Mesenchymal stem cell (in vitro differentiated cells and primary cell): ENCODE measurements around the gene CCT7.
"Not testable (repeated sequence)": the region's sequence is repeated elsewhere in the genome, so short reads cannot be mapped to it uniquely, and the experiment has no call there.

Experiments
- DNase-seq: peaks from one replicate; pipeline ENCODE4 v3.0.0-alpha.2; 2013
- H2AFZ ChIP-seq: one replicate; pipeline ENCODE4 v1.6.1; 2013; ENCODE audit warnings: low read depth, mild to moderate bottlenecking, control low read depth, inconsistent platforms, low read length, moderate library complexity
- H2AK5ac ChIP-seq: 2 replicates; pipeline ENCODE4 v1.6.1; 2013; ENCODE audit warnings: low read length, moderate library complexity, mild to moderate bottlenecking, inconsistent platforms; ENCODE audit not compliant: severe bottlenecking
- H2BK120ac ChIP-seq: one replicate; pipeline ENCODE4 v1.6.1; 2013; ENCODE audit warnings: low read depth, mild to moderate bottlenecking, inconsistent platforms, low read length, moderate library complexity
- H2BK12ac ChIP-seq, 2 experiments: one replicate each; pipeline ENCODE4 v1.6.1; 2013; ENCODE audit warnings: inconsistent platforms in 2 of 2, low read length in 2 of 2, mild to moderate bottlenecking in 2 of 2, moderate library complexity in 2 of 2, control low read depth in 1 of 2
- H2BK15ac ChIP-seq: one replicate; pipeline ENCODE4 v1.6.1; 2013; ENCODE audit warnings: mild to moderate bottlenecking, low read depth, inconsistent platforms; ENCODE audit not compliant: poor library complexity, severe bottlenecking
- H2BK5ac ChIP-seq: 2 replicates; pipeline ENCODE4 v1.6.1; 2013; ENCODE audit warnings: low read depth, mild to moderate bottlenecking, low read length, control low read depth, inconsistent platforms; ENCODE audit not compliant: poor library complexity, severe bottlenecking
- H3K14ac ChIP-seq, 2 experiments: one replicate each; pipeline ENCODE4 v1.6.1; 2013; ENCODE audit warnings: inconsistent platforms in 2 of 2, low read length in 2 of 2, control low read depth in 1 of 2, mild to moderate bottlenecking in 1 of 2, moderate library complexity in 1 of 2
- H3K18ac ChIP-seq, 2 experiments: one replicate each; pipeline ENCODE4 v1.6.1; 2013; ENCODE audit warnings: inconsistent platforms in 2 of 2, low read length in 2 of 2, control low read depth in 1 of 2, low read depth in 1 of 2, mild to moderate bottlenecking in 1 of 2
- H3K23ac ChIP-seq, 2 experiments: one replicate each; pipeline ENCODE4 v1.6.1; 2013; ENCODE audit warnings: inconsistent platforms in 2 of 2, low read length in 2 of 2, mild to moderate bottlenecking in 2 of 2, moderate library complexity in 2 of 2, control low read depth in 1 of 2
- H3K27ac ChIP-seq: 2 replicates; pipeline ENCODE4 v1.5.1; 2013; ENCODE audit warnings: mild to moderate bottlenecking, moderate library complexity, low read length, control low read depth, inconsistent platforms; ENCODE audit not compliant: poor library complexity, severe bottlenecking
- H3K27me3 ChIP-seq, 2 experiments: 2 replicates each; pipeline versions ENCODE4 v1.6.1 to v1.7.0; 2013; ENCODE audit warnings: low read length in 2 of 2, mild to moderate bottlenecking in 2 of 2, moderate library complexity in 2 of 2, control low read depth in 1 of 2, inconsistent platforms in 1 of 2; ENCODE audit not compliant: control insufficient read depth in 1 of 2, insufficient read depth in 1 of 2
- H3K36me3 ChIP-seq, 2 experiments: 2 replicates each; pipeline versions ENCODE4 v1.6.1 to v1.7.0; 2013; ENCODE audit warnings: low read length in 2 of 2, control low read depth in 1 of 2, inconsistent platforms in 1 of 2, low read depth in 1 of 2, mild to moderate bottlenecking in 1 of 2; ENCODE audit not compliant: insufficient read depth in 2 of 2, control insufficient read depth in 1 of 2
- H3K4ac ChIP-seq, 2 experiments: one replicate each; pipeline ENCODE4 v1.6.1; 2013; ENCODE audit warnings: inconsistent platforms in 2 of 2, low read length in 2 of 2, mild to moderate bottlenecking in 2 of 2, moderate library complexity in 2 of 2, control low read depth in 1 of 2, low read depth in 1 of 2
- H3K4me1 ChIP-seq: 2 replicates; pipeline ENCODE4 v1.6.1; 2013; ENCODE audit warnings: low read depth, low read length, control low read depth; ENCODE audit not compliant: control insufficient read depth, insufficient read depth
- H3K4me2 ChIP-seq: 2 replicates; pipeline ENCODE4 v1.6.1; 2013; ENCODE audit warnings: low read length, mild to moderate bottlenecking, inconsistent platforms; ENCODE audit not compliant: poor library complexity, severe bottlenecking
- H3K4me3 ChIP-seq, 2 experiments: 2 replicates each; pipeline versions ENCODE4 v1.5.1 to v1.7.0; 2013; ENCODE audit warnings: low read length in 2 of 2, mild to moderate bottlenecking in 2 of 2, control low read depth in 1 of 2, low read depth in 1 of 2; ENCODE audit not compliant: insufficient read depth in 1 of 2
- H3K79me1 ChIP-seq: replicated peaks from 2 replicates; pipeline ENCODE4 v1.6.1; 2013; ENCODE audit warnings: mild to moderate bottlenecking, control low read depth, low read length, inconsistent platforms; ENCODE audit not compliant: poor library complexity, severe bottlenecking
- H3K9ac ChIP-seq: 2 replicates; pipeline ENCODE4 v1.7.0; 2013; ENCODE audit warnings: mild to moderate bottlenecking, low read length, moderate library complexity
- H3K9me3 ChIP-seq: 2 replicates; pipeline ENCODE4 v1.7.0; 2013; ENCODE audit warnings: mild to moderate bottlenecking, low read length; ENCODE audit not compliant: control insufficient read depth
- H4K8ac ChIP-seq: one replicate; pipeline ENCODE4 v1.6.1; 2013; ENCODE audit warnings: inconsistent platforms, mild to moderate bottlenecking, low read length, moderate library complexity
- H4K91ac ChIP-seq: one replicate; pipeline ENCODE4 v1.6.1; 2013; ENCODE audit warnings: mild to moderate bottlenecking, low read length, inconsistent platforms
- WGBS: methylation state at CpG from one replicate; pipeline ENCODE4 v1.1.7; 2013; ENCODE audit warnings: mixed read lengths; 5-methylcytosine and 5-hydroxymethylcytosine counted together

The CCT7 gene

GRCh38 chr2:73262108-73262651, 28.1 kb downstream of the CCT7 start:
- 92% methylated on average over 2 of the region's 4 CpGs for WGBS
- H3K27me3 ChIP-seq: peaks cover 10 to 11% of the 10 kb centered on the region in 2 experiments

DNA sequence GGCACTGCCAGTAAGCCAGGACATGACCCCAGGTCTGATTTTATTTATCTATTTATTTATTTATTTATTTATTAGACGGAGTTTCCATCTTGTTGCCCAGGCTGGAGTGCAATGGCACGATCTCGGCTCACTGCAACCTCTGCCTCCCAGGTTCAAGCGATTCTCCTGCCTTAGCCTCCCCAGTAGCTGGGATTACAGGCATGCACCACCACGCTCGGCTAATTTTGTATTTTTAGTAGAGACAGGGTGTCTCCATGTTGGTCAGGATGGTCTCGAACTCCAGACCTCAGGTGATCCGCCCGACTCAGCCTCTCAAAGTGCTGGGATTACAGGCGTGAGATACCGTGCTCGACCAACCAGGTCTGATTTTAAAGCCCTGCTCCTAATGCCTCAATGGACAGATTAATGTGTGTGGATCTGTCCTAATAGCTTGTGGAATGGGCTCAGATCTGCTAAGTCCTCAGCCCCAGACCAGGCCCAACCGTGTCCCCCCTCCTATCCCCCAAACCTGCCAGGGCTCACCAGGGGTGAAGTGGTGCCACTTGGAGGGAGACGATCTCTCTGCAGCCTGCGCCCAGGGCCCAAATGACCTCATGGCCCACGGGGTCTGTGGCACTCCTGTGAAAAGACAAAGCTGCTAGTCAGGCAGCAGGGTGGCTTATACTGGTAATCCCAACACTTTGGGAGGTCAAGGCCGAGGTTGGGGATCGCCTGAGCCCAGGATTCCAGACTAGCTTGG, 28.8 kb downstream of the CCT7 start:
- not testable (repeated sequence) for H2BK120ac ChIP-seq, H3K18ac ChIP-seq, DNase-seq, H3K4me3 ChIP-seq, H2AFZ ChIP-seq, H2AK5ac ChIP-seq, H3K27ac ChIP-seq, H4K8ac ChIP-seq, H3K14ac ChIP-seq, H3K9ac ChIP-seq, H2BK5ac ChIP-seq, H2BK12ac ChIP-seq, H3K4ac ChIP-seq, H3K79me1 ChIP-seq, H3K4me2 ChIP-seq, H4K91ac ChIP-seq, H3K23ac ChIP-seq, H2BK15ac ChIP-seq, H3K4me1 ChIP-seq, H3K9me3 ChIP-seq
- WGBS: 90% methylated on average over 15 of the region's 18 CpGs
- Histone ChIP-seq H3K27me3 (peaks cover 17 to 18% of the 10 kb centered on the region in 2 experiments), H3K36me3 (peaks cover 0 to 29% of the 10 kb centered on the region in 2 experiments)

More at GRCh38 chr2:73262108-73262651, 28.1 kb downstream of the CCT7 start:
- Histone ChIP-seq H3K9me3 (no peaks in the 10 kb centered on the region), H3K14ac (no peak overlapping the region), H2BK12ac (no peak overlapping the region), H3K9ac (no peak overlapping the region), H3K27ac (no peak overlapping the region), H3K4me3 (no peak overlapping the region), H2AFZ (no peak overlapping the region), H3K36me3 (peaks cover 0 to 30% of the 10 kb centered on the region in 2 experiments), H2AK5ac (no peak overlapping the region), H2BK15ac (no peak overlapping the region), H2BK120ac (no peak overlapping the region), H4K8ac (no peak overlapping the region), H3K4me1 (peaks cover 9% of the 10 kb centered on the region), H3K4ac (no peak overlapping the region), H3K18ac (no peak overlapping the region), H3K23ac (no peak overlapping the region), H3K4me2 (no peak overlapping the region), H4K91ac (no peak overlapping the region), H3K79me1 (no peaks in the 10 kb centered on the region), H2BK5ac (no peak overlapping the region)
- DNase-seq: no peak

DNA sequence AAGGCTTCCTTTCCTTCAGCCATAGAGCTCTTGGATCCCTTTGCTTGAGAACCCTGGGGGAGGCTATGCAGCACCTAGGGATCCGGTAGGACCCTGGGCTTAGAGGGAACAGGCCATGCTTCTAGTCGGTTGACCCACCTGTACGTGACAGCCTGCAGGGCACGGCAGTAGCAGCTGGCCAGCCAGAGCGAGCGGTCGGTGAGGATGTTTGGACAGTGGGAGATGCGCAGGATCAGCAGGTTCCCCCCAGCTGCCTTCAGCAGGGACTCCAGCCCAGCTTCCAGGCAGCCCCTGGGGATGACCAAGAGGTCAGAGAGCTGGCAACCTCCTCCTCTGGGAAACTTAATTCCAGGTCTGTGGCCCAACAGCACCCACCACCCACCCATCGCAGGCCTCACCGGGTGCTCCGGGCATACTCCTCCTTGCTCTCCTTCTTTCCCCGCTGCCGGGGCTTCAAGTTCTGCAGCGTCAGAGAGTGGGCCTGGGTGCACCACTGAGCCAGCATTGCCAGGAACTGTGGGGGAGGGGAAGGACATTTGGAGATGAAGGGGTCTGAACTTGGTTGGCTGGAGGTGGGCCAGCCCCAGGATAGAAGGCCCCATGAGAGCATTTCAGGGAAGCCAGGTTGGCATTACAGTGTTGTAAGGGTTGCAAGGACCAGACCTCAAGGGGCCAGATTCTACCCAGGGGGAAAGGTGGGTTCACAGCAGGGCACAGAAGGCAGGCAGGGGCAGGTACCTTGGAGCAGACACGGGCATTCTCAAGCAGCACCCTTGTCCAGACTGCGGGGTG, 29.6 kb downstream of the CCT7 start:
- WGBS: 92% methylated on average over 16 of the region's 16 CpGs
- DNase-seq: no peak

GRCh38 chr2:73264332-73264606, 30.2 kb downstream of the CCT7 start:
- H3K27me3 ChIP-seq: peaks cover 27 to 29% of the 10 kb centered on the region in 2 experiments
- no peak overlapping the region for H2BK15ac ChIP-seq
- H2AK5ac ChIP-seq: no peak overlapping the region
- no peaks in the 10 kb centered on the region for H3K9me3 ChIP-seq
- no peak overlapping the region for H3K27ac ChIP-seq
- 93% methylated on average over 15 of the region's 15 CpGs for WGBS
- no peak overlapping the region for H2AFZ ChIP-seq
- no peak overlapping the region for H3K9ac ChIP-seq
- no peak overlapping the region for H3K4me2 ChIP-seq
- H2BK120ac ChIP-seq: no peak overlapping the region
- no peak overlapping the region for H2BK12ac ChIP-seq
- H3K14ac ChIP-seq: no peak overlapping the region
- H3K4ac ChIP-seq: no peak overlapping the region
- DNase-seq: no peak
- no peak overlapping the region for H4K91ac ChIP-seq
- no peak overlapping the region for H3K4me3 ChIP-seq
- H2BK5ac ChIP-seq: no peak overlapping the region
- no peak overlapping the region for H3K23ac ChIP-seq
- no peaks in the 10 kb centered on the region for H3K79me1 ChIP-seq
- peaks cover 19% of the 10 kb centered on the region for H3K4me1 ChIP-seq
- peaks cover 0 to 23% of the 10 kb centered on the region in 2 experiments for H3K36me3 ChIP-seq
- H4K8ac ChIP-seq: no peak overlapping the region
- no peak overlapping the region for H3K18ac ChIP-seq

More for the DNA sequence above, 29.6 kb downstream of the CCT7 start:
- Histone ChIP-seq H4K8ac (no peak overlapping the region), H3K18ac (no peak overlapping the region), H3K9me3 (no peaks in the 10 kb centered on the region), H2AFZ (no peak overlapping the region), H3K14ac (no peak overlapping the region), H3K23ac (no peak overlapping the region), H3K4me2 (no peak overlapping the region), H3K79me1 (no peaks in the 10 kb centered on the region), H2BK15ac (no peak overlapping the region), H2BK120ac (no peak overlapping the region), H3K27me3 (peaks cover 26 to 27% of the 10 kb centered on the region in 2 experiments), H3K9ac (no peak overlapping the region), H3K27ac (no peak overlapping the region), H3K4me3 (no peak overlapping the region), H2AK5ac (no peak overlapping the region), H2BK12ac (no peak overlapping the region), H3K36me3 (peaks cover 0 to 24% of the 10 kb centered on the region in 2 experiments), H2BK5ac (no peak overlapping the region), H3K4me1 (peaks cover 13% of the 10 kb centered on the region), H4K91ac (no peak overlapping the region), H3K4ac (no peak overlapping the region)
